ENCODE data around the gene RTN4RL1.

Gene RTN4RL1

GRCh38 chr17:2047590-2047989, 22.5 kb upstream of the RTN4RL1 start:
- no peak for DNase-seq (ENCODE audit: low read depth)

- DNase-seq (ENCODE audit: low read depth) = no peak
Measured at GRCh38 chr17:2044263-2044894, 19.2 kb upstream of the RTN4RL1 start.

- no peak for DNase-seq (ENCODE audit: low read depth)
Measured at GRCh38 chr17:2043785-2044184, 18.7 kb upstream of the RTN4RL1 start.

GRCh38 chr17:2042933-2043332, 17.8 kb upstream of the RTN4RL1 start:
- no peak for DNase-seq (ENCODE audit: low read depth)

GRCh38 chr17:2042390-2042847, 17.3 kb upstream of the RTN4RL1 start:
- DNase-seq (ENCODE audit: low read depth) = no peak

- DNase-seq (ENCODE audit: low read depth) = peak; percentile 95
Measured at GRCh38 chr17:2041561-2042389, 16.6 kb upstream of the RTN4RL1 start, which contains the start of gene OVCA2. Gene OVCA2 (plus strand): TSS chr17:2042022. CDS start chr17:2042048, 26 bp downstream.

GRCh38 chr17:2040942-2041560, 15.9 kb upstream of the RTN4RL1 start:
- no peak for DNase-seq (ENCODE audit: low read depth)

GRCh38 chr17:2040219-2040827, 15.2 kb upstream of the RTN4RL1 start:
- no peak for DNase-seq (ENCODE audit: low read depth)

- DNase-seq (ENCODE audit: low read depth) = no peak
Measured at GRCh38 chr17:2037155-2037554, 12.0 kb upstream of the RTN4RL1 start.

- no peak for DNase-seq (ENCODE audit: low read depth)
Measured at GRCh38 chr17:2035541-2036488, 10.7 kb upstream of the RTN4RL1 start.

GRCh38 chr17:2034806-2035540, 9.8 kb upstream of the RTN4RL1 start:
- DNase-seq (ENCODE audit: low read depth) = no peak

- DNase-seq (ENCODE audit: low read depth) = no peak
Measured at GRCh38 chr17:2034157-2034556, 9.0 kb upstream of the RTN4RL1 start.

GRCh38 chr17:2033153-2033552, 8.0 kb upstream of the RTN4RL1 start:
- no peak for DNase-seq (ENCODE audit: low read depth)

- no peak for DNase-seq (ENCODE audit: low read depth)
Measured at GRCh38 chr17:2030779-2031163, 5.6 kb upstream of the RTN4RL1 start.

GRCh38 chr17:2029911-2030778, 5.0 kb upstream of the RTN4RL1 start, which contains the start of gene DPH1:
Gene DPH1 (plus strand): TSS chr17:2030153. CDS start chr17:2030170, 17 bp downstream.
- peak; percentile 66 for DNase-seq (ENCODE audit: low read depth)

- DNase-seq (ENCODE audit: low read depth) = no peak
Measured at GRCh38 chr17:2028737-2029136, 3.6 kb upstream of the RTN4RL1 start.

GRCh38 chr17:2028234-2028614, 3.1 kb upstream of the RTN4RL1 start:
- no peak for DNase-seq (ENCODE audit: low read depth)

GRCh38 chr17:2027528-2028233, 2.5 kb upstream of the RTN4RL1 start:
- DNase-seq (ENCODE audit: low read depth) = no peak
